Measurements from ENCODE around the gene SHANK1.

DNA sequence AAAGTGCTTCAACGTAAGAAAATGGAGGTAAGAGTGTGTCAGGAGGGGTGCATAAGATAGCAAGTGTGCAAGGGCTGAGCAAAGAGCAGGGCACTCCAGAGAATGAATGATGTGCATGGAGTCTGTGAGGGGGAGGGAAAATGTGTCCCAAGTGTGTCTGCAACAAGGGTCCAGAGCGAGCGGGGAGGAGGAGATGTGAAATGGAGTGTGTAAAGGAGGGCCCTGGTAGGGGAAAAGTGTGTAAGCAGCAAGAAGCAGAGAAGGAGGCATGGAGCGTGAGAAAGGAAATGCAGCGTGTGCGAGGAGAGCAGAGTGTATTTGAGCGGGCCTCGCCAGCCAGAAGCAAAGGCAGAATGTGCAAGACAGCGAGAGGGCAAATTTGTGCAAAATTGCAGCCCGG is 58.6 kb downstream of the SHANK1 start:
- TF ChIP-seq, protein P1, sequence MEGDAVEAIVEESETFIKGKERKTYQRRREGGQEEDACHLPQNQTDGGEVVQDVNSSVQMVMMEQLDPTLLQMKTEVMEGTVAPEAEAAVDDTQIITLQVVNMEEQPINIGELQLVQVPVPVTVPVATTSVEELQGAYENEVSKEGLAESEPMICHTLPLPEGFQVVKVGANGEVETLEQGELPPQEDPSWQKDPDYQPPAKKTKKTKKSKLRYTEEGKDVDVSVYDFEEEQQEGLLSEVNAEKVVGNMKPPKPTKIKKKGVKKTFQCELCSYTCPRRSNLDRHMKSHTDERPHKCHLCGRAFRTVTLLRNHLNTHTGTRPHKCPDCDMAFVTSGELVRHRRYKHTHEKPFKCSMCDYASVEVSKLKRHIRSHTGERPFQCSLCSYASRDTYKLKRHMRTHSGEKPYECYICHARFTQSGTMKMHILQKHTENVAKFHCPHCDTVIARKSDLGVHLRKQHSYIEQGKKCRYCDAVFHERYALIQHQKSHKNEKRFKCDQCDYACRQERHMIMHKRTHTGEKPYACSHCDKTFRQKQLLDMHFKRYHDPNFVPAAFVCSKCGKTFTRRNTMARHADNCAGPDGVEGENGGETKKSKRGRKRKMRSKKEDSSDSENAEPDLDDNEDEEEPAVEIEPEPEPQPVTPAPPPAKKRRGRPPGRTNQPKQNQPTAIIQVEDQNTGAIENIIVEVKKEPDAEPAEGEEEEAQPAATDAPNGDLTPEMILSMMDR (IDR thresholded peaks at IDR 0.05; ENCODE audit: low read length), result no peak
- TF ChIP-seq EZH2 (IDR thresholded peaks at IDR 0.05; ENCODE audit: borderline replicate concordance, low read length), result no peak

All from OCI-LY1 (cell line).